ENCODE data around the gene OXTR.
A peak's percentile ranks its signal among the peaks of the same experiment; 100 is the strongest.

OXTR gene

DNA sequence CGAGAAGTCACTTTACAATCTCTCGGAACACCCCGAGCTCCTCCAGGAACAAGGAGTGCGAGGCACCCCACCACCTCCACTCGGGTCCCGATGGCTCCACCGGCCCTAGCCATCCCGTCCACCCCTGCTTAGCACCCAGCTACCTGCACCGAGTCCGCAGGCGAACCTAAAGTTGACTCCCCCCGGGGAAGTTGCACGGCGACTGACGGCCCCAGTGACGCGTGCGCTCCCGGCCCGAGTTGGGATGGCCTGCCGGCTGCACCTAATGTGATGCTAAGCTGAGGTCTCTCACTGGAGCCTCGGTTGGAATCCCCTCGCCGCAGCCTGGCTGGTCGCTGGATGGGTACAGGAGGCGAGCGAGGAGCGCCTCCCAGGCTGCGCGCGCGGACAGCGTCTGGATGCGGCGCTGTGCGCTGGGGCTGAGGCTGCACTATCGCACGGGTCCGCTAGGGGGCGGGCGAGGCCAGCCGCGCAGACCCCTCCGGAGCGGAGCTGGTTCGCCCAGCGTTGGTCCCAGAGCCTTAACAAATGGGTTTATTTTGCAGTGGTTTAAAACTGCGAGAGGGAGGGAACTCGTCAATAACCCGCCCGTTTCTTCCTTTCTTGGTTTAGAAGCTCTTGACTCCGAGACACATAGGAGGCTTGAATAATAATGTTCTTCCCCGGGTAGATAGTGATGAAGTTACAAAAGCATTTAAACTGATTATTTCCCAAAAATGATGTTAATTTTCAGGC is at the start of gene OXTR:
Gene OXTR (minus strand): TSS at position 526 of the 735 bp plus-strand sequence. CDS start 1,426 bp downstream, outside the sequence.
- peak; percentile 61 for DNase-seq (ENCODE audit: low read depth)

DNA sequence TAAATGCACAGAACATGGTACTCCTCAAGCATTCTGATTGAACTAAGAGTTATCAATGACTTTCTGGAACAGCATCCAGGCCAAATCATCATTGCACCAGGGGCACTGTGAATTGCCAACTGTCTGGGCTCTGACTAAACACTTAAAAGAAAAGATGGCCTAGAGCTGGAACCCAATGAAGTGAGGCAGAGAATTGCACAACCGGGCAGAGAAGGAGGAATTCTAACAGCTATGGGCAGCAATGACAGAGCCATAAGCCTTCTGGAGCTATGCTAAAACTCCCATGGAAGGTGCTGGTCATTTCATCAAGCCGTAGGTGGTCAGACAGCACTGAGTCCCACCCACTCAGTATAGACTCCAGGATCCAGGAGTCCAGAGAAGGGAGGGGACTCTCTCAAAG is 48.1 kb upstream of the OXTR start:
- peak; percentile 25 for DNase-seq (ENCODE audit: low read depth)

DNA sequence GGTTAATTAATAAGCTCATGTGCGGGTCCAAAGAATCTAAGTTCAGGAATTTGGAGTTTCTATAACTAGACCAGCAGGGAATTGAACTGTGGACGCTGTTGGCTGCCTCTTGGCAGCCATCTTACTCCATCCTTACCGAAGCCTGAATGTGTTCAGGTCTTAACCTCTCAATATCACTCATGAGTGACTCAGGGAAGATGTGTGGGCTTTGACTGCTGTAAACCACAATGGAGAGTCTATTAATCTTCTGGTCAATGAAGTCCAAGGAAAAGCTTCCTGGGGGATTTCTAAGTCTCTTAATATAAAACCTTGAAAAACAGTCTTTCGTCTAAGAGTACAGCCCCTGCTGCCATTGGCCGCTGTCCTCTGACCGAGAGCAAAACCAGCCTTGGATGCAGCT is 46.7 kb upstream of the OXTR start:
- DNase-seq (ENCODE audit: low read depth): no peak

DNA sequence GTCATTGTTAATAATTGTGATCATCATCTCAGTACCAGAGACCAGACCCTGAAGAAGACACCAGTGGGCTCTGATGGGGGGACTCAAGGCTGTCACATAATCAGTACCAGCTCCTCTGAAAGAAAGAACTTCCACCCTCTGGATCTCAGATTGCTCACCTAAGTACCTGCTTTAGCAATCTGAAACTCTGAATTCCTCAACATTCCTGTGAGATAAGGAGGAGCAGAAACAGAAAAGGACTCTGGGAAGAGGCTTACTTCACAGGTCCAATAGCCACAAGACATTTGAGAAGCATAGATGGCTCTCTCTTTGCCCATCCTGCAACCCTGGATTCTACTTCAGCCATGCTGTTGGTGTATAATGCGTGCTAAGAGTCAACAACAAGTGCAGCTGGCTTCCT is 44.0 kb upstream of the OXTR start:
- no peak for DNase-seq (ENCODE audit: low read depth)

DNA sequence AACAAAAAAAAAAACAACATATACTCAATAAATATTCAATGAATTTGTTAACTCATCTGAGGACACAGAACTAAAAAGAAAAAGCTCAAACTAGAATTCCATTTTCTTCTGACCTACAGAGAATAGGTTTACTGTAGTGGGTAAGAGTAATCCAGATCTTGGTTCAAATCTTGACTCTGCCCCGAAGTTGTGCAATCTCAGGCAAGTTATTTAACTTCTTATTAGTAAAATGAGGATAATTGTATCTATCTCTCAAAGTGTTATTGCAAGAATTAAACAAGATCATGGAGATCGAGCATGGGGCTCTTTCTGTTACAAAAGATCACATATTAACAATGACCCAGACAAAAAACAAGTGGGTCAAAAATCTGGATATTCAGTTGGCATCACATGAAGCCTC is 41.1 kb upstream of the OXTR start:
- DNase-seq (ENCODE audit: low read depth): no peak

DNA sequence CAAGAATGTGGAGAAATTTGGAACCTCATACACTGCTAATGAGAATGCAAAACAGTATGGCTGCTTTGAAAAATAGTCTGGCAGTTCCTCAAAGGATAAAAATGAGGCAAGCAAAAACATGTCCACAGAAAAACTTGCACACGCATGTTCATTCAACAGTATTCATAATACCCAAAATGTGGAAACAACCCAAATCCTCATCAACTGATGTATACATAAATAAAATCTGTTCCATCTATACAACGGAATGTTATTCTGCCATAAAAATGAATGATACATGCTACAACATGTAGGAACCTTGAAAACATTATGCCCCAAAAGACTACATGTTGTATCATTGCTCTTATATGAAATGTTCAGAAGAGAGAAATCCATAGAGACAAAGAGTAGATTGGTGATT is 36.4 kb upstream of the OXTR start:
- DNase-seq (ENCODE audit: low read depth): no peak

DNA sequence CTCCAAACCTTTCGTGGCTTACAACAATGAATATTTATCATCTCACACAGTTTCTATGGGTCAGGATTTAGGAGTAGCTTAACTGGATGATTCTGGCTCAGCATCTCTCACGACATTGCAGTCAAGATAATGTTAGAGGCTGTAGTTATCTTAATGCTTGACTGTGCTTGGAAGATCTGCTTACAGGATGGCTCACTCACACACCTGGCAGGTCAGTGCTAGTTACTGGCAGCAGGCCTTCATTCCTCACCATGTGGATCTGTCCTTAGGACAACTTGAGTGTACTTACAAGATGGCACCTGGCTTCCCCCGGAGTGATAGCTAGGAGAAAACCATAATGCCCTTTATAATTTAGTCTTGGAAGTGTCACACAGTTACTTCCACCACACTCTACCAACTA is 32.8 kb upstream of the OXTR start:
- DNase-seq (ENCODE audit: low read depth): no peak

DNA sequence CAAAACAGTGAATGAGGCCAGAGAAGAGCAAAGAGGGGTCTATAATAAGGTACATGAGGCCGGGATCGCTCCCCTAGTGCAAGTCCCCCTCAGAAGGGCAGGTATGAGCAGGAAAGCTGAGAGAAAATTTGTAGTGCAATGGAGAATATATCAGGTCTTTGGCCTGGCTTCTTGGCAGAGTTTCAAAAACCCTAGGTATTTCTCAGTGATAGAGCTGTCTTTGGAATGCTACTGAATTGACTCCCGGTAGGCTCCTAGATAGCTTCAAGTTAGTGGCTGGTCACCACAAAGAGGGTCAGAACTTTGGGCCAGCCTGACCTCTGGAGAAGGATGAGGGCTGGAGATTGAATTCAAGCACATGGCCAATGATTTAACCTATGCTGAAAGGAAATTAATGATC is 30.6 kb upstream of the OXTR start:
- DNase-seq (ENCODE audit: low read depth): no peak

DNA sequence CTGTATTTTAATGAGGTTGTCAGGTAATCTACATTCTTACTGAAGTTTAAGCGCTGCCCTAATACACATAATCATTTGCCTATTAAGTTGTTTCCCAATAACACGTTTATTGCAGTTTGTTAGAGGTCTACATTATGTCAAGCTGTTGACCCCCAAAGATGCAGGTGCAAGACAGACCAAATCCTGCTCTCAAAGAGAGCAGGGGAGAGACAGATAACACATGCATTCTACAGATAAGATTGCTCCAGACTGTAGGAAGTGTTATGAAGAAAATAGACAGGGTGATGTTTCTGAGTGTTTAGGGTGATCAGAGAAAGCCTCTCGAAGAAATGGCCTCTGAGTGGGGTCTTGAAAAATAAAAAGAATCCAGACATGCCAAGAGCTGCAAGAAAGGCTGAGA is 24.8 kb upstream of the OXTR start:
- no peak for DNase-seq (ENCODE audit: low read depth)

DNA sequence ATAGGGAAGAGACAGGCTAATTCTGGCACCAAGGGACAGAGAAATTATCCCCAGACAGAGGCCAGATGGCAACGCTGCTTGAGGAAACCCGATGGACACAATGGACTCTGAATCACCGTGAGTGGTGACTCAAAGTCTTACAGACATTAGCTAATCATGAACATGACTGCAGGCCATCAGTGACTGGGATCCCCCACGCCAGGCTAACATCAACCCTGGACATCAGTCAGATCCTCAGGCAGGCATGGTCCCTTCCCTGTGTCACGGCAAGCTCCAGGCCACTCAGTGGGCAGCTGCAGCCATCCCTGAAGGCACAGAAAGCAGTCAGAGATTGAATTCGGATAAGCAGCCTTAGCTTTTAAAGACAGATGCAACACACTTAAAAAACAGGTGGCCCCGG is 23.8 kb upstream of the OXTR start:
- DNase-seq (ENCODE audit: low read depth): no peak

DNA sequence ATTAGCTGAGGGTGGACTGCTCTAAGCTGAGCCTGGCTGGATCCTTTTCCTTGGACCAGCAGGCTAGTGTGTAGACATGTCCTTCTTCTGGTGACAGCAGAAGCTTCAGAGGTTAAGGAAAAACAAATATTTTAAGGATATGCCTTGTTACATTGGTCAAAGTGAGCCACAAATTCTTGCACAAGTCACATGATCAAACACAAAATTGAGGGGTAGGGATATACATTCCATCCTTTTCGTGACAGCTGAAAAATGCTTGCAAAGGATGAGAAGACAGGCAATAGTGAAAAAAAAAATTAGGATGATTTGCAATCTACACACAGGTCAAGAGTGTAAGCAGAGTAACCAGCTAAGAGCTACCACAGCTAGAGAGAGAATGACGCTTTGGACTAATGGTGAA is 21.1 kb upstream of the OXTR start:
- DNase-seq (ENCODE audit: low read depth): no peak

DNA sequence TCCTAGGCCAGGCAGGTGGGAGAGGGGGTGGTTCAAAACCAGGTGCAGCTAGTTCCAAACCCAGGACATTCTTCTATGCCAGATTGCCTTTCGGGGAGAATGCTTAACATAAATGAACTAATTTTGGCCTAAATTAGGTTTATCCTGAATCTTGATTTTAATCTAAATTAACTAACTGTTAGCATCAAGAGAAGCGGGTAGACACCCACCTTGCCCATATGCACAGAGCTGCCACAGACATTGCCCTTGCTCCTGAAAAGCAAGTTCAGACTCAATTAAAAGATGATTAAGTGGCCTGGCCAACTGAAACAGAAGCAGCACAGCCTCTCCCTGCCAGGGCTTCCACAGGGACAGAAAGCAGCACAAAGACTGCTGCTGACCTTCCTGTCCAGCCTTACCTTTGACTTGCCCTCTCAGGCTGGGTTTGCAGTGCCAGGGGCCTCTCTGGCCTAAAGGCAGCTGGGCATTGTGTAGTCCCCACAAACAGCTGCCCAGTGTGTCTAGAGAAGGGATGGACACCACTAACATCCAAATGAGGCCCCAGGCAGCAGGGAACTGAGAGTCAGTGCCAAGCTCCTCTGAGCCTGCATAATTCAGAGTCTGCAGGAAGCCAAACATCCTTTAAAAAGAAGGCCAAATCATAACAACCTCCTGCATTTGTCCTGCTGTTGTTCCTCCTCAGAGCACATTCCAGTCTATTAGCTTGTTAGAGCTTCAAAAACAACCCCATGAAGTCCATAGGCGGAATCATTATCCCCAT is 15.4 kb upstream of the OXTR start:
- DNase-seq (ENCODE audit: low read depth): no peak

DNA sequence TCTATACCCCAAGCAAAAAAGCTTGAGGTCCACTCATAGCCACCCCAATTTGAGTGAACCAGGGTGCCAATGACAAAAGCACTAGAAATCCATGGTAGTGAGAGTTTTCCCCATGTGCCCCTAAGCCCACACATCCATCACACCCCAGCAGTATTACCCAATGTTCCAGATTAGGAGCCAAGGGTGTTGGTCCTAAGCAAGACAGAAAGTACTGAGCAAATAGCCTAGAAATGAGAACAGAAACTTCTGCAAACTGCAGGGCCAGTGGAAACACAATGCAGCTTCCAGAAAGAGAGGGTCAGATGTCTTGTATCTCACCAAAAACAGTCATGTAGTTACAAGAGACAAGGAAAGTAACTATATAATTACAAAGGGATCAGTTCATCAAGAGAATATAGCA is 10.9 kb upstream of the OXTR start:
- no peak for DNase-seq (ENCODE audit: low read depth)

DNA sequence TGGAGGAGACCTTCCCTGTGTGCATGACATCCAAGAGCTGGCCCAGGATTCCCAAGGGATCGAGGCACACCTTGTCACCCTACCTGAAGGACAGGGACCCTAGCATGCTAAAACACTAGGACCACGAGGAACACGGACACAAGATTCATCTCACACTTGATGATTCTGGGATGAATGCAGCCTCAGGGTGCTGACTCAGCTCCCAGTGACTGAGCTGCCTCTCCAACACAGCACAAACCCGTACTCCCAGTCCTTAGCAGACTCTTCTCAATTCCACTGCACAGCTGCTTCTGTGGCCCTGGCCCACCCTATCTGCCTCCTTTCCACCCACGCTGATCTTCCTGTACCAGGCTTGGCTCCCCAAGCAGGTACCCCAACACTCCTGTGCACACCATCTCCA is 9.1 kb upstream of the OXTR start:
- DNase-seq (ENCODE audit: low read depth): no peak

DNA sequence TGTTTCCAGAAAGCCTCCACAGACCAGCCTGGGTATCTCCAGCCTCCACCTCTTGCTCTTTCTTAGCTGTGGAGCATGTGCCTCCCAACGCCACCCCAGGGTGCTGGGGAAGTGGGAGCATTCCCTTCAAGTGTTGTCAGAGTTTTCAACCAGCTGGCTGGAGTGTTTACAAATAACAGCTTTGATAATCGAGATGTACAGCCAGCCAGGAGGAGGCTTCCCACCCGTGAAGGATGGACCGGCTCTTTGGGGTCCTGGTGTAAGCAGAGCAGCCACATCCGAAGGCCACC is 8.5 kb upstream of the OXTR start:
- no peak for DNase-seq (ENCODE audit: low read depth)

DNA sequence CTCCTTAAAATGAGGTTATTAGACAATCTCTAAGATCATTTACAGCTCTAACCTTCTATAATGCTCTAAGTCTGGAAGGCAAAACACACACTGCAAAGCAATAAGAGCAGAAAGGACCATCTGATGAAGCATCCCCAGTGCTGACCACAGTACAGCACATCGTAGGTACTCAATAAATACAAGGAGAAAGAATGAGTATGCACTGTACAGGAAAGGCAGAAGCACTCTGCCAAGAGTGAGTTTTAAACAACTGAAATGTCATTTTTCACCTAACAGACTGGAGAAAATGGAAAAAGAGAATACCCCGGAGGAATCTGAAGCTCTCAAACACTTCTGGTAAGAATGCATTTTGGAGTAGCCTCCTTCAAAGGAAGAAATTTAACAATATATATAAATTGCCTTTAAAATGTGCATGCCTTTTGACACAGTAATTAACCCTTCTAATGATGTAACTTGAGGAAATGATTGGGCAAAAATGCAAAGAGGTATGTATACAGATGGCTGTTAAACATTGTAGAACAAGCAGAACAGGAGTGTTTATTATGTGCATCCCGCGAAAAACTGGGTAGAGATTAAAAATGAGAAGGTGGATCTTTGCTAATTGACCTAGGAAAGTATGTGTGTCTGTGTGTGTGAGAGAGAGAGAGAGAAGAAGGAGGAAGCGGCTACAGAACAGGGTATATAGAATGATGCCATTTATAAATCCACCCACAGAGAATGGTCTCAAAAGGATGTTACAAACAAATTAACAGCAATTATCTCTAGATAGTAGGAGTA is 8.0 kb upstream of the OXTR start:
- DNase-seq (ENCODE audit: low read depth): no peak

DNA sequence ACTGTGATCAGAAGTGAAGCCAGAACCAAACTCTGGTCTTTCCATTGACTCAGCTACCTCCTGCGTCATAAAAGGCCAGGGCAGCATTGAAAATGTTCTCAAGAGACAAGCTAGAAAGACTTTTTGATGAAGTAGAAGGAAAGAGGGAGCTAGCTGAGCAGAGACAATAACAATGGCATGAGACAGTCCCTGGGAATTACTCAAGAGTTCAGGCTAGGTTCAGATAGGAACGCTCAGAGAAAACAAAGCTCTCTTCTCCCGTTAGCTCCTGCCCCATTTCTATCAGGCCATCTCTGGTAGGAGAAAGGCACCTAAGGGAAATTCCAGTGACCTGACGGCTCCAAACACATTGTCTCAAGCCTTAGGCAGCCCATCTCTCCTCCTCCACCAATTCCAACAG is 7.0 kb upstream of the OXTR start:
- DNase-seq (ENCODE audit: low read depth): no peak

DNA sequence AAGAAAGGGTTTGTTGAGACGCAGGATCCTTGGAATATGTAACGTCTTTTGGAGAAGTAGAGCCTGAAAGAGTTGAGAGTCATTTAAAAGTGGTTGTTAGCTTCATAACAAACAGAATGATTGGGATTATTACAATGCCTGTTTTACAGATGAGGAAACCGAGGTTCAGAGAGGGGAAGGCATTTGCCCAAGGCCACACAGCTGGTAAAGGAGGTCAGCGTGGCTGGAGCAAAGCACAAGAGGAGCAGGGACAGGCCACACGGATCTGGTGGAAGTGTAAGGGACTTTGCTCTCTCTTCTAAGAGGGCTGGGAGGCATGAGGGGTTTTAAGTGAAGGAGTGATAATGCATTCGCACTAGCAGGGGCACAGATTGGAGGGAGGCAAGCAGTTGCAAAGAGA is 6.2 kb upstream of the OXTR start:
- no peak for DNase-seq (ENCODE audit: low read depth)

DNA sequence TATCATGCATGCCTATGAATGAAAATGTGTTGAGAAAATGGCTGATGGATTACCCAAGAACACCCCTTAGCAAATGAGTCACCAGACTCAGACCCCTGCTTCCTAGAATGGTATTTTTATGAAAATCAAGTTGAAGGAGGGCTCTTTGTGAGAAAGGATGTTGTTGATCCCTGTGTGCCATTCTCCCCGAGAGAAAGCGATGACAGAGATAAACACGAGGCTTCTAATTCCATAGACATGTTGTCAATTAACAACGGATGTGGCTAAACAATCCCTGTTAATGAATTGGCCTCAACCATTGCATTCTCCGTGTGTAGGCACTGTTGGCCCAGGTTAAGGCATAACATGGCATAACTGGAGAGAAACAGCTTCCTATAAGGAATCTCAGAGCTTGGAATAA is 5.8 kb upstream of the OXTR start:
- DNase-seq (ENCODE audit: low read depth): no peak

DNA sequence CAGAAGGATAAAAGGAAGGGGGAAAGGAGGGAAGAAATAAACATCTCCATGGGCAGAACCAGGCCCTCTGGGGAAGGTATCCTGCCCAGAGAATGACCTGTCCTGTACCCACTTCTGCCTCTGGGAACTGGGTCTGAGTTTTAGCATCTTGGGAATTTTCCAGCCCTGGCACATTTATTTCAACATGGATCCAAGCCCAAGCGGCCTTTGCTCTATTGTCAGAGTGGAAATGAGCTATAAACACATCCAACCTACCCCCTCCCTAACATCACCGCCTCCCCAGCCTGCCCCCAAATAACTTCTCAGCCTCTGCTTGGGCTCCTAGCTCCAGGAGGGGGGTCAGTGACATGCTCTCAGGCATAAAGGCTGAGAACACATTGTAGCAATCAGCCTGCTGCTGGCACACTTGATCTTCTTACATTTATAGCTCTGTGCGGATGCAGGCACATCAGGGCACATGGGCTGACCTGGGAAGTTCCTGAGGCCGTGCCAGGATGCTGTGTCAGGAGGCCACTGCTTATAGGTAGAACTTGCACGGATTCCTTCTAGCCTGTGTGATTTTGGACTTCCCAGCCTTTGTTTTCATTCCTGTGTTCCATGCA is 4.6 kb upstream of the OXTR start:
- DNase-seq (ENCODE audit: low read depth): no peak

DNA sequence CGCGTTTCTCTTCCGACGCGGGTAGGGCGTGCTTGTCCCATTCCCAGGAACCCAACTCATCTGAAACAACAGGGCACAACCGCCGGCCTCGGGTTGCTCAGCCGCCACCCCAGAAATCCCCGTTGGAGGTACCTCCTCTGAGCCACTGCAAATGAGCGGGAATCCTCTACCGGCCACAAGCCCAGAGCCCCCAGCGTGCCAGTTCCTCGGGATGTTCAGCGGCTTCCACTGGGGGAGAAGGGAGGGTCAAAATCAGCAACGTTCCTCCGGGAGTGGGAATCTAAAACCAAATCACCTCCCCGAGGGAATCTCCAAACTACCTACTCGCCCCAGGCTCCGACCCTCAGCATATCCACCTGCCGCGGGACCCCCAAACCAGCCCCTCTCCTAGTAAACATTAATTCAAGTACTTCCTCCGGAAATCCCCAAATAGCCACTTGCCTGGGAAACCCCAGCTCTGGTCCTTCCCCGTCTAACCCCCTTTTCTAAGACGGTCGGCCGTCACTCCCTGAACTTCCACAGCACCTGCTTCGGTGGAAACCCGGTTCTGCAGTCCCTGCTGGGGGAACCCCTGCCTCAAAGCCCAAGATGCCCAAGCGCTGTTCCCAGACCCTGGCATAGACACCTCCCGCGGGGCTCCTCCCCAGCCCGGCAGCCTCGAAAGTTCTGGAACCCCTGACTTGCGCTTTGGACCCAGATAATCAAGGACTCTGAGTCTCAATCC is 887 bp downstream of the OXTR start:
- no peak for DNase-seq (ENCODE audit: low read depth)

DNA sequence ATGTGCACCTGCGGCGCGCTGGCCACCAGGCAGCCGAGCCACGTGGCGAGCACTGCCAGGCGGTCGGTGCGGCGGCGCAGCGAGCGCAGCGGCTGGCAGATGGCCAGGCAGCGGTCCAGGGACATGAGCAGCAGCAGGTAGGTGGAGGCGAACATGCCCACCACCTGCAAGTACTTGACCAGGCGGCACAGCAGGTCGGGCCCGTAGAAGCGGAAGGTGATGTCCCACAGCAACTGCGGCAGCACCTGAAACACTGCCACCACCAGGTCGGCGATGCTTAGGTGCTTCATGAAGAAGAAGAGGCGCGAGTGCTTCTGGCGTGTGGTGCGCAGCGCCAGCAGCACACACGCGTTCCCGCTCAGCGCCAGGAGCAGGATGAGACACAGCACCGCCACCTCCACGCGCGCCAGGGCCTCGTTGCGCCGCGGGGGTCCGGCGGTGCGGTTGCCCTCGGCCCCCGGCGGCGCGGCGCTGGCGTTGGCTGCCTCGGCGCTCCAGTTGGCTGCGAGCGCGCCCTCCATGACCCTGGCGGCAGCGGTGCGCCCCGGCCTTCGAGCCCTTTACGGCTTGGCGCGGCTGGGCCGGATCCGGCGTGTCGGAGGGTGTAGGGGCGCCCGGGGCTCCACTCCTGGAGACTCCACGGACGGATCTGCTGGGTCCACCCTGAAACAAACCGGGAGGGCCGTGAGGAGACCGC is 1.6 kb downstream of the OXTR start:
- no peak for DNase-seq (ENCODE audit: low read depth)

Measured in fibroblast of gingiva (primary cell).